WI38 (cell line): ENCODE data around the gene CYP2W1.

ENCODE experiments used
- H3K4me3 ChIP-seq: 2 replicates; pipeline ENCODE4 v1.5.1; 2011; ENCODE audit warnings: low read depth, mild to moderate bottlenecking, control low read depth, low read length
- CTCF ChIP-seq: IDR thresholded peaks from 2 replicates; pipeline ENCODE4 v1.5.1; 2012; ENCODE audit warnings: low read depth, mild to moderate bottlenecking, control low read depth, low read length

Gene CYP2W1

GRCh38 chr7:1021366-1021765 lies 38.4 kb downstream of the CYP2W1 start:
- no peak for TF ChIP-seq CTCF
- H3K4me3 ChIP-seq, result no peak overlapping the region

GRCh38 chr7:1021931-1022330 lies 39.0 kb downstream of the CYP2W1 start:
- no peak for TF ChIP-seq CTCF
- no peak overlapping the region for H3K4me3 ChIP-seq

GRCh38 chr7:1022356-1022755 lies 39.4 kb downstream of the CYP2W1 start:
- H3K4me3 ChIP-seq, result no peak overlapping the region
- TF ChIP-seq CTCF, result no peak

- no peak for TF ChIP-seq CTCF
- H3K4me3 ChIP-seq, result no peak overlapping the region
These were observed 40.0 kb downstream of the CYP2W1 start for GRCh38 chr7:1022801-1023465.

GRCh38 chr7:1024331-1024841 lies 41.4 kb downstream of the CYP2W1 start:
- no peak overlapping the region for H3K4me3 ChIP-seq
- TF ChIP-seq CTCF, result no peak

GRCh38 chr7:1024876-1025742 lies 42.1 kb downstream of the CYP2W1 start:
- no peak overlapping the region for H3K4me3 ChIP-seq
- no peak for TF ChIP-seq CTCF
